ENCODE data around the gene POU4F1.

POU4F1 gene

GRCh38 chr13:78593652-78594455 is 9.5 kb downstream of the POU4F1 start:
- H3K36me3 ChIP-seq (ENCODE audit: control insufficient read depth, insufficient read depth, low read length): no peaks in the 10 kb centered on the region
- TF ChIP-seq CTCF (IDR thresholded peaks at IDR 0.05): no peak
- no peak overlapping the region for H3K4me2 ChIP-seq (ENCODE audit: low read length)
- no peak overlapping the region for H3K27ac ChIP-seq
- H3K79me2 ChIP-seq: no peaks in the 10 kb centered on the region
- no peak overlapping the region for H3K9ac ChIP-seq
- no peak overlapping the region for H2AFZ ChIP-seq
- H3K27me3 ChIP-seq (ENCODE audit: control insufficient read depth, insufficient read depth, low read length): peaks cover 12% of the 10 kb centered on the region
- no peaks in the 10 kb centered on the region for H3K4me1 ChIP-seq
- no peaks in the 10 kb centered on the region for H3K9me3 ChIP-seq (ENCODE audit: control insufficient read depth, low read length)
- H3K4me3 ChIP-seq (ENCODE audit: low read depth, low read length): no peak overlapping the region

GRCh38 chr13:78593129-78593528 is 10.2 kb downstream of the POU4F1 start:
- Histone ChIP-seq H3K27ac (no peak overlapping the region), H2AFZ (no peak overlapping the region), H3K9ac (no peak overlapping the region), H3K4me2 (ENCODE audit: low read length) (no peak overlapping the region), H3K36me3 (ENCODE audit: control insufficient read depth, insufficient read depth, low read length) (no peaks in the 10 kb centered on the region), H3K79me2 (no peaks in the 10 kb centered on the region), H3K4me1 (no peaks in the 10 kb centered on the region), H3K27me3 (ENCODE audit: control insufficient read depth, insufficient read depth, low read length) (peaks cover 9% of the 10 kb centered on the region), H3K4me3 (ENCODE audit: low read depth, low read length) (no peak overlapping the region), H3K9me3 (ENCODE audit: control insufficient read depth, low read length) (no peaks in the 10 kb centered on the region)
- no peak for TF ChIP-seq CTCF (IDR thresholded peaks at IDR 0.05)

- Histone ChIP-seq H3K79me2 (no peaks in the 10 kb centered on the region), H2AFZ (no peak overlapping the region), H3K27ac (no peak overlapping the region), H3K4me1 (no peaks in the 10 kb centered on the region), H3K9ac (no peak overlapping the region), H3K36me3 (ENCODE audit: control insufficient read depth, insufficient read depth, low read length) (no peaks in the 10 kb centered on the region), H3K9me3 (ENCODE audit: control insufficient read depth, low read length) (no peaks in the 10 kb centered on the region), H3K4me3 (ENCODE audit: low read depth, low read length) (no peak overlapping the region), H3K27me3 (ENCODE audit: control insufficient read depth, insufficient read depth, low read length) (peaks cover 5% of the 10 kb centered on the region), H3K4me2 (ENCODE audit: low read length) (no peak overlapping the region)
- TF ChIP-seq CTCF (IDR thresholded peaks at IDR 0.05): no peak
These were observed 10.8 kb downstream of the POU4F1 start for GRCh38 chr13:78592584-78592983.

GRCh38 chr13:78589206-78589605 is 14.1 kb downstream of the POU4F1 start:
- H2AFZ ChIP-seq: no peak overlapping the region
- no peaks in the 10 kb centered on the region for H3K27me3 ChIP-seq (ENCODE audit: control insufficient read depth, insufficient read depth, low read length)
- H3K27ac ChIP-seq: no peak overlapping the region
- H3K4me3 ChIP-seq (ENCODE audit: low read depth, low read length): no peak overlapping the region
- H3K9me3 ChIP-seq (ENCODE audit: control insufficient read depth, low read length): no peaks in the 10 kb centered on the region
- H3K9ac ChIP-seq: no peak overlapping the region
- no peaks in the 10 kb centered on the region for H3K79me2 ChIP-seq
- H3K4me1 ChIP-seq: no peaks in the 10 kb centered on the region
- no peak for TF ChIP-seq CTCF (IDR thresholded peaks at IDR 0.05)
- no peak overlapping the region for H3K4me2 ChIP-seq (ENCODE audit: low read length)
- H3K36me3 ChIP-seq (ENCODE audit: control insufficient read depth, insufficient read depth, low read length): no peaks in the 10 kb centered on the region

GRCh38 chr13:78587395-78587794 is 16.0 kb downstream of the POU4F1 start:
- no peaks in the 10 kb centered on the region for H3K9me3 ChIP-seq (ENCODE audit: control insufficient read depth, low read length)
- H3K27me3 ChIP-seq (ENCODE audit: control insufficient read depth, insufficient read depth, low read length): no peaks in the 10 kb centered on the region
- no peaks in the 10 kb centered on the region for H3K4me1 ChIP-seq
- no peak overlapping the region for H3K4me2 ChIP-seq (ENCODE audit: low read length)
- no peak overlapping the region for H3K4me3 ChIP-seq (ENCODE audit: low read depth, low read length)
- no peaks in the 10 kb centered on the region for H3K79me2 ChIP-seq
- no peak for TF ChIP-seq CTCF (IDR thresholded peaks at IDR 0.05)
- no peak overlapping the region for H3K9ac ChIP-seq
- H2AFZ ChIP-seq: no peak overlapping the region
- no peak overlapping the region for H3K27ac ChIP-seq
- H3K36me3 ChIP-seq (ENCODE audit: control insufficient read depth, insufficient read depth, low read length): no peaks in the 10 kb centered on the region

All from parathyroid adenoma (tissue), 2 donors.